HTERT RPE-1 (cell line): ENCODE results near the gene COL4A1.

Experiments
- in situ Hi-C: fragments of 300-500 bp; cut with MboI; formaldehyde crosslinking; loops from 4 replicates; pipeline ENCODE4 v1.14.3; 2020; ENCODE audit warnings: low sequenced_read_pairs

COL4A1 gene

DNA sequence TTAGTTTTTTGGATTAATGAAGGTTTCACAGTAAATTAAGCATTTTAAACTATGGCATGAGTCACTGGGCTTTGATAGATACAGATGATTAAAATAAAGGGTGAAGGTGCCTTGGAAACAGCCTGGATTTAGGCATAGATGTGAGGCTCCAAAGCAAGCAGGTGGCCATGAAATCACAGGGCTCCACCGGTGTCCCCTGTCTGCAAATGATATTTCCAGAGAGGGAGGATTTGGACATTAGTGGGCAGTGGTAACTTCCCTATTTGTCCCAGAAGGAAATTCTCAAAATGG lies 127.2 kb downstream of the COL4A1 start:
- in situ Hi-C loops, result no loop called here

DNA sequence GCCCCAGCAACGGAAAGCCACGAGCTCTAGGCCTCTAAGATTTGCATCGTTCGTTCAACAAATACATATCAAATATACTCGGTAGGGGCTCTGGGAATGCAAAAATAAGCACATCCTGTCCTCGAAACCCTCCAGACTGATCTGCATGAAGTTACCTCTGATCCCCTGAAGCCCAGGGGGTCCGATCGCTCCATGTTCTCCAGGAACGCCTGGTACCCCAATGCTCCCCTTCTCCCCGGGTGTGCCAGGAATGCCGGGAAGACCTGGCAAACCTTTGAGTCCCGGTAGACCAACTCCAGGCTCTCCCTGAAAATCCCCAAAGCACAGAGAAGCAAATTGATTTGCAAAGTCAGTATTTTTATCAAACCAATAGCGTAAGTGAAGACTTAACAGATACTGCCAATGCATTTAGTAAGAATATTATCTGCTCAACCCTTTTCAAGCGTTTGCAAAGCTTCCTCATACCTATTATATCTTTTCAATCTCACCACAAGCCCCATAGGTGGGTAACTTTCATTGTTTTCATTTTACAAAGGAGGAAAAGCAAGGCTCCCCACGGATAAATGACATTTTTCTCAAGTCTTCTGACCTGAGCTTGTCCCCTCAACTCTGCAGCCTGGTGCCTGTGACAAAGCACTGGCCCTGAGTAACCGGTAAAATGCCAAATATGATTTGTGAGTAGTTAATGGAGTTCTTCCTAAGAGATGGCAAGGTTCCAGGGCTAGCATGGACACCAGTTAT lies 127.7 kb downstream of the COL4A1 start:
- in situ Hi-C loops, result no loop called here

GRCh38 chr13:110177790-110178189 lies 129.2 kb downstream of the COL4A1 start:
- in situ Hi-C loops, result no loop called here

DNA sequence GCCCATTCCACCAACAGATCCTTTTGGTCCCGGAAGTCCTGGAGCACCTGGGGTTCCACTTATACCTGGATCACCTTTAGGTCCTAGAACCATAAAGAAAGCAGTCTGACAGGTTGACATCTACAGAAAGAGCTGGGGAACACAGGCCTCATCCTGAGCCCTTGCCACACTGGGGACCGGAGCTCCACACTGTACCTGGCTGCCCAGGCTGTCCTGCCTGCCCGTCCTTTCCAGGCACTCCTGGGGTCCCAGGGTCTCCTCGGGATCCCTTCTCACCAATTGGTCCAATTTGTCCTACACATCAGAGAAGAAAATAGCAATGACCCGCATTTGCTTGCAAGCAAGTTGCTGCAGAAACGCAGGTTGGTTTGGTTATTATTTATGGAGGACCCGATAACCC lies 130.5 kb downstream of the COL4A1 start:
- in situ Hi-C loops, result no loop called here

GRCh38 chr13:110173247-110173818 lies 133.6 kb downstream of the COL4A1 start:
- in situ Hi-C loops, result no loop called here

DNA sequence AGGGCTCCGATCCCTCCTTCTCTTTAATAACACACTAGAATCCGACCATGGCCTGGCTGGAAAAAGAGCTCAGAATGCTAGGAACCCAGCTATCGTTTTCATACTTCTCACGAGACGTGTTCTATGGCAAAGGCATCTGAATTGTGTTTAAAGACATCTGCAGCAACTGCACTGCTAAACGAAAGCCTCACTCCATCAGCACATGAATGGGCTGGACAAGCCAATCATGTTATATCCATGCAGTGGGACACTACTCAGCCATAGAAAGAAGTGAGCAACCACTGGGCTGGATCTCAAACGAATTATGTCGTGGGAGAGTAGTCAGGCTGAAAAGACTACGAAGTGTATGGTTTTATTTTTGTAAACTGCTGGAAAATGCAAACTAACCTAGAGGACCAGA lies 136.1 kb downstream of the COL4A1 start:
- in situ Hi-C loops, result no loop called here

DNA sequence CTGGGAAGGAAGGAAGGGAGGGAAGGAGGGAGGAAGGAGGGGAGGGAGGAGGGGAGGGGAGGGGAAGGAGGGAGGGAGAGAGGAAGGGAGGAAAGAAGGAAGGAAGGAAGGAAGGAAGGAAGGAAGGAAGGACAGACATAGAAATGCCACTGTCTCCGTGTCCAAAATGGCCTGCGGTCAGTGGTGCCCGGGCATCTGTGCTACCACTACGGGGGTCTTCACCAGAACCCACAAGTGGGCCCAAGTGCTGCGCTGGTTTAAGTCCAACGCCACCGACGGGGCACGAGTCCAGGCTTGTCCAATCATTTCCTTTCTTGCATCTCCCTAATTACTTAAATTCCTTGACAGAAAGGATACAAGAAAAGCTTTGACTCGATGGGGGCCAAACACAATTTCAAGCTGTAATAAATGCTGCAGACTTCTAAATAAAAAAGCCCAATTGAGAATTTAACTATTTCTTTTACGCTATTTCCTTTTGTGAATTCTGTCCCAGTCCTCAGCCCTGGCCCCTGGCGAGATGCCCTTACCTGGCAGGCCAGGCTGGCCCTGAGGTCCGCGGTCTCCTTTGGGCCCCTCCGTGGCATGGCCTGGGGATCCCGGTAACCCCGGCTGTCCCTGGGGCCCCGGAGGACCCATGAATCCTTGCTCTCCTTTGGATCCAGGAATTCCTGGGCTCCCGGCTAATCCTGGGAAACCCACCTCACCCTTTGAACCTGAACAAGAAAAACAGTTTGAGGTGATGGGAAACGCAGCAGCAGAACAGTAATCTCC lies 136.8 kb downstream of the COL4A1 start:
- in situ Hi-C loops, result no loop called here

GRCh38 chr13:110168999-110169933 lies 137.7 kb downstream of the COL4A1 start:
- in situ Hi-C loops, result no loop called here

DNA sequence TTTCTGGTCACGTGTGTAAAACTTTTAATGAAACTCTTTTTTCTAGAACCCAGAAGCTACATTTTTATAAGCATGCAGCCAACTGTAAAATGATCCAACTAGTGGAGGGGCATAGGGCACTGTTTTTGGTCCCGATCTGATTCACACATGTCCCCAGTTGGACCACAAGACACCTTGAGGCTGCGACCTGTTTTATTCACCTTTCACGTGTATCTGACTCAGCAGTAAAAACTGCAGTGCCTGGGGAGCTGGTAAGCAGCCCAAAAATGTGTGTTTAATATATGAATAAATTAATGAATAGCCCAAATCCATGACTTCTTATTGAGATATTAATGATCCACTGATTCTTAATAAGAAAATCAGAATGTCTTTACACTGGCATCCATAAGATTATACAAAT lies 140.4 kb downstream of the COL4A1 start:
- in situ Hi-C loops, result no loop called here

DNA sequence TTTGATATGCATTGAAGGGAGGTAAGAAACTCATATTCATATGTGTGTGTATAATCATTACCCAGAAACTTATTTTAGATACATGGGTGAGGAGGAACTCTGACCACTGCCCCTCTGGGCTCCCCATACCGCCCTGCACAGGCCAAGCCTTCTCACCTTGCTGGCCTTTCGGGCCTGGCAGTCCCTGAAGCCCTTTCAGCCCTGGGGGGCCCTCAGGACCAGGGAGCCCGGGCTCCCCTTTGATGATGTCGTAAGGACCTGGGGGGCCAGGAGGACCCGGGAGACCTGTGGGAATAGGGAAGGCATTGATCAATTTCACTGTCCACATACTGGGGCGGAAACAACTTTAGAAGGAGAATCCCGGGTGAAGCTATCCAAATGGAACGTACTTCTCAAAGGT lies 142.3 kb downstream of the COL4A1 start:
- in situ Hi-C loops, result no loop called here

GRCh38 chr13:110162866-110163658 lies 143.9 kb downstream of the COL4A1 start:
- in situ Hi-C loops, result no loop called here

- in situ Hi-C loops, result no loop called here
Measured at GRCh38 chr13:110162053-110162452, 144.9 kb downstream of the COL4A1 start.

- in situ Hi-C loops, result no loop called here
Measured at GRCh38 chr13:110161112-110161882, 145.7 kb downstream of the COL4A1 start.

DNA sequence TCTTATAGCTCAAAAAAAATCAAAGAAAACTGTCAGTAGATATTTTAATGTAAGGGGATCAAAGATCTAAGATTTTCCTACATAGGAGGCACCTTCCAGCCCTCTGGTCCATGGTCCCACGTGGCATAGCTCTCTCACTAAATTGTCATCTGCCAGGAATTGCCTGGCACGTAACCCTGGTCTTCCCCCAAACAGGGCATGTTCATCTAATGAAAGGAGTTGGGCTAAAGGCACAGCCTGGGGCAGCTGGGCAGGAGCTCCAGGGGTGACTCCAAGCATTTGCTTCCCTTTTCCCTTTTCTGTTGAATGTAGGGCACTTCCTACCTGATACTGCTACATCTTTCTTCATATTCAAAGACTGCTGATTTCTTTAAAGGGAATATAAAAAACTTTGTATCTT lies 148.7 kb downstream of the COL4A1 start:
- in situ Hi-C loops, result no loop called here

DNA sequence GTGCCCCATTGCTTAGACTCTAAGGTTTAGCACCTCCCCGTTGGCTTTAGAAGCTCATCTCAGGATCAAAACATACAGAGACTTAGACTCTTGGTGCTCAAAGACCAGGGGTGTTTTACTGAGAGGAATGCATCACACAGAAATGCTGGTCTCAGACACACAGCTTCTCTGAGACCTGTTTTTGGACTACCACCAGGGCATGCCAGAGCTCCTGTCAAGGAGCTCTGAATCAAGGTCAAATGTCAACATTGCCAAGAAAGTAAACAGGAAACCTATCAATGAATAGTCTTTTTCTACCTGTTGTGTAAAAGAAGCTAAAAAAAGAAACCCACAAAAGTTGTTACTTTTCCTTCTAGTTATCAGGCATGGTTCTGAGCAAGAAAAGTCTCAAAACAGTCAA lies 149.2 kb downstream of the COL4A1 start:
- in situ Hi-C loops, result no loop called here

DNA sequence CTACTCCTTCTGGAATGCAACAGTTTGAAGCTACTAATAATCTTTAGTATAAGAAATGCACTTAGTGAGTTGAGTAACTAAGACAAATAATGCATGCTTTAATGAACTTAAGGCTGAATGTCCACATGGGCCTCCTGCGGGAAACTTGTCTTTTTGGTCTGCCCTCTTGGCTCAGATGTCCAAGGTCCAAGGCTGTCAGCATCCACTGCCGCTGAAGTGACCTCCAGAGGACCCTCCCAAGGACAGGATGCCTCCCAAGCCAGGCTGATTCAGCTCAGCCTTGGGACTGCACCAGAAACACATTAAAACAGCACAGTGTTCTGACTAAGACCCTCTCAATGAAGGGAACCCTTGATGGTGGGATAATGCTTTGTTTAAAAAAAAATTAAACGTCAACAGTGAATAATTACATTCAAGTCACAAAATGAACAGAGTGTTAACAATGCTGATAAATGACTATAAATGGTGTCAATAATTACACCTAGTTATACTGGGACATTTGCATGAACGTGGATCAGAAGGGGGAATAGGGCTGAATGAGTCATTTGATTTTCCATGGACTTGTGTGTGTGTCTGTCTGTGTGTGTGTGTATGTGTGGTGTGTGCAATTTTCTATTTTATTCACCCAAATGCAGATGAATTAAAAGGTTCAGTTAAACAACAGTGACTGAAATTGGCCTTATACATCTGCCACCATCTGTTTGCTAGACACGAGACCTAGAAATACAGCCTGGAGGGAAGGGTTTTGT lies 150.5 kb downstream of the COL4A1 start:
- in situ Hi-C loops, result no loop called here

DNA sequence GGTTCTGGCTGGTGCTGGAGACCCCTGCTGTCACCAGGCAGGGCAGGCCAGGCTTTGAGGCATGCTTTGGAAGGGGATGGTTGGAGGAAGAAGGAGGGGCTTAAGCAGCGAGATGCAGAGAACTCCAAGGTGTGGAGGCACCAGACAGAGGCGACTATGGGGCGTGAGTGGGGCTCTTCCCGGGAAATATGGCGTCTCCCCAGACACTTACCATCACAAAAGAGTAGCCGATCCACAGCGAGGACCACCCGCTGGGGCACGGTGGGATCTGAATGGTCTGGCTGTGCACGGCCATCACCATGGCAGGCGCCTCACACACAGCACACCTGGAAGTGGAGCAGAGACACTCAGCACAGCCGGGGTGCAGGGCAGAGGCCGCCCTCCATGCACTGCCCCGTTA lies 151.9 kb downstream of the COL4A1 start:
- in situ Hi-C loops, result no loop called here

GRCh38 chr13:110154410-110154933 lies 152.5 kb downstream of the COL4A1 start:
- in situ Hi-C loops, result no loop called here

- in situ Hi-C loops, result no loop called here
Measured at GRCh38 chr13:110152351-110152750, 154.6 kb downstream of the COL4A1 start.
